Stimulated activated CD8-positive, alpha-beta memory T cell treated with anti-CD3 and anti-CD28 coated beads, Interleukin-12 subunit alpha, Interleukin-12 subunit beta, amount 100 ng/mL, for 1 hour (primary cell): ENCODE results near the gene RGS9.
A peak's percentile ranks its signal among the peaks of the same experiment; 100 is the strongest.
"Not testable (repeated sequence)": the region's sequence is repeated elsewhere in the genome, so short reads cannot be mapped to it uniquely, and the experiment has no call there.

ENCODE experiments used
- DNase-seq: peaks from one replicate; pipeline ENCODE4 v3.0.0-alpha.2; 2020; ENCODE audit warnings: low read depth

RGS9 gene

DNA sequence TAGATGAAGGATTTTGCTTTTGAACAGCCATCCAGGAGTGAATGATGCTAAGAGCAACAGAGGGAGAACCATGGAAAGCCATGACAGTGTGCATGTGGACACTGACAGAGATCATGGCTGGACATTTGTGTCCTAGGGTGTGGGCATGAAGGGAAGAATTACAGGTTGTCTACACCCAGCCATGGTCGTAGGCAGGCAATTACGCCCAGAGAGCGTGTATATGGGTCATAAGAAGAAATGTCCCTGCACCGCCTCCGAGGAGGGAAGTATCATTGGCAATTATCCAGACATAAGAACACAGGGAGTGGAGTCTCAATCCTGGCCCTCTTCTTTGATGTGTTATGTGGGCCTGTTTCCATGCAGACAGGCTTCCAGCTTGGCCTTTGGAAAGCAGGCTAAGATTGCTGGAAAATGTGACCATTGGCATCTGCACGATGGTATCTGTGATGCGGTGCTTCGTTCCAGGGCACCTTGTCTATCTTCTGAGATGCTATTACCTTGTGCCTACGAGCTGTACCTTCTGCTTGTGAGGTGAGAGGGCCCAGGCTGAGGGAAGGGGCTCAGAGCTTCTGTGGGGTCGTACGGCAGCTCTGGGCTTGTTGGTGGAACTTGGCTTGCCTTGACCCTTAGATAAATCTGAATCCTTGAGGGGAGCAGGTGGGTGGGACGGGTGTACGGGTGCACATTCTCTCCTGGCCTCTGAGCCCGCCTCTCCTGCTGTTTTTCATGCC is 19.8 kb downstream of the RGS9 start:
- DNase-seq: no peak

DNA sequence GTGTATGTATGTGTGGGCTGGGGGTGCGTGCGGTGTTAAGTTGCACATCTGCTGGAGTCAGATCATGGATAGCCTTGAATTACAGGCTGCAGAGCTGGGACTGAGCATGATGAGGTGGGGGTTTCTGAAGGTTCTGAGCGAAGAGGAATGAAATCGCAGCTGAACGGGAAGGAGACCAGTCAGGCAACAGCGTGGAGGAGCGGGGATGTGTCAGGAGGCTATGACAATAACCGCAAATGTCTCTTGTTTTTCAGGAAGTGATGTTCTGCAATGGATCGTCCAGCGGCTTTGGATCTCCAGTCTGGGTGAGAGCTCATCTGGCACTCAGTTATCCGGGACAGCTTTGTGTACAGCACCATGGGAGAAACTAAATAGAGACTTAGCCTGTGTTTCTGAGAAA is 20.9 kb downstream of the RGS9 start:
- no peak for DNase-seq

DNA sequence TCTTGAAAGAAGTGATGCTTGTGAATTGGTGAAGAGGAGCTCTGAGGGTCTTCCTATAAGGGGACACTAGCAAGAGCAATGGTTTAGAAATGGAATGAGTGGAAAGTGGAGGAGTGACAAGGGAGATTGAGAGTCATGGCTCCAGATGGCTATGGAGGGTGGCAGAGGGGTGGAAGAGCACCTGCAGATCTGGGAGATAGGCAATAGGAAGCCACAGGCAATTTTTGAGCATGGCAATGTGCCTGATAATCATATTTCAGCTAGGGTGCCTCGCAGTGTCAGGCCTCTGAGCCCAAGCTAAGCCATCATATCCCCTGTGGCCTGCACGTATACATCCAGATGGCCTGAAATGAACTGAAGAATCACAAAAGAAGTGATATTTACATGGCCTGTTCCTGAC is 21.5 kb downstream of the RGS9 start:
- DNase-seq: no peak

DNA sequence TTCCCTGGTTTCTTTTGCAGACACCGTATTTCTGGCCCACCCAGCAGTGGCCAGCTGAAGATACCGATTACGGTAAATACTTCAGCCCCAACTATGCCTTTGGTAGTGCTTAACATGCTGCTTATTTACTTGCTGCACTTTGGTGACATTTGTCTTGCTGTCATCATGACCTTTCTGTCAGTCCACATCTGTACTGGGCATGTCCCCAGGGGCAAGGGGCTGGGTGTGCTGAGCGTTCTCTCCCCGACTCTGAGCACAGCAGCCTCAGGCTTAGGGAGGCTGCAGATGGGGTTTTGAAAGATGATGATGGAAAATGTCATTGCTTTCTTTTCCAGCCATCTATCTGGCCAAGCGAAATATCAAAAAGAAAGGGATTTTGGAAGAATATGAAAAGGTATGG is 23.3 kb downstream of the RGS9 start:
- no peak for DNase-seq

DNA sequence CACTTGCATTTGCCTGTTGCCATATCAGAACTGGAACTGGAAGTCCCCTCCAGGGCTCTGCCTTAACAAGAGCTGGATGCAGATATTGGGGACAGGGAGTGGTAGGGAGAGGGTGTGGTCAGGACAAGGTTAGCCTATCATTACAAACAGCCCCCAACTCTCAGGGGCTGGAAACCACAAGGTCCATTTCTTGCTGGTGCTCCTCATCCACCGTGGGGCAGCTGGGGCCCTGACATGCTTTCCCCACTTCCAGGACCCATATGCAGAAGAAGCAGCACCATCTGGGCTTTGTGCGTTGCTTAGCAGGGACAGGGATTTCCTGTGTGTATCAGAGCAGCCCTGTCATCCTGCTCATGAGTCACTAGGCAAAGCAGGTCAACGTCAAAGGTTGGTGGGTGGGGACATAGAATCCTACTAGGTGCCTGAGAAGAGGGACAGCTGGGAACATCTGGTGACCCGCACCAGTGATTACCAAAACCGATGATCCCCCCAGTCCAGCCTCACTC is 26.9 kb downstream of the RGS9 start:
- DNase-seq: peak; percentile 17

DNA sequence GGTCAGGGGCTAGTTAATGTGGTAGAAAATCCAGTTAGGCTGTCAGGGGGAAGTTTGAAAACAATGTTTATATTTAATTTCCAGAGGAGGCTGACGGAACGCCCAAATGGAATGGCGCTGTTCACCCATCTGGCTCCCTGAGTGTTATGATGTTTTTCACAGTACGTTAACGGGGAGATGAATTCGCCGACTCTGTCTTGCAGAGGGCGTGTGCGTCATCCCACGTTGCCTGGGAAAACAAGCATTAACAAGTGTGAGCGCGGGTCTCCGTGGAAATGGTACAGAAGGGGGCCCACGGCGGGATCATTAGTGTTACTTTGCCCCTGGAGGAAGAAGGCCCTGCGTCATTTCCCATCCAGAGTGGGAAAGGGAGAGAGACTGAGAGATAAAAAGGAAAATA is 29.6 kb downstream of the RGS9 start:
- no peak for DNase-seq

DNA sequence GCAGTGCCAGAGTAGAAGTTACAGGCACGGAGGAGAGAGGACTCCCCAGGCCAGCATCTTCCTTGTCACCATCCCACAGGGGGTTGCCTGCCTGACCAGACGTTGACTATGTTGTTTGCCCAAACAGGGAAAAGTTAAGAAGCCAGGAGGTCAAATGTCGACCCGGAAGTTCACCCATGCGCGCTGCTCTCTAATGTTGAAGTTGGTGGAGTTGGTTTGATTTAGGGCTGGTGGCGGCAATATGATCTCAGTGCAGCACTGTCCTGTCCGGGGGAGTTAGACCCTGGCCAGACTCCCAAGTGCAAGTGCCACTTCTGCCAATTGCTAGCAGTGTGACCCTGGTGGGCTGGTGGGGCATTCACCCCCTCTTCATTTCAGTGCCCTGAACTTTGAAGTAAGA is 30.4 kb downstream of the RGS9 start:
- no peak for DNase-seq

DNA sequence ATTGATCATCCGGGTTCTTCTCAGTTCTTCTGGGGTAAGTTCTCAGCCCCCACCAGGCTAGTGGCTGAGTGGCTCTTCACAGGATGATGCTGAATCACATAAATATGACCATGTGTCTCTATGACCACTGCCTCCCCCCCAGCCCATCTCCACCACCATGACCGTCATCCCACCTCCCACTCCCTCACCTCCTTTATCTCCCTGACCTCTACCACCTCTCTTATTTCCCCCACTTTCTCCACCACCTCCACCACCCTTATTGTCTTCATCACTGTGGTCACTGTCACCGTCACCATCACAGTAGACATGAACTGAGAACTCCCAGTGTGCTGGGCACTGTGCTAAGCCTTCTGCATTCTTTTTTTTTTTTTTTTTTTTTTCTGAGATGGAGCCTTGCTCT is 32.5 kb downstream of the RGS9 start:
- no peak for DNase-seq

DNA sequence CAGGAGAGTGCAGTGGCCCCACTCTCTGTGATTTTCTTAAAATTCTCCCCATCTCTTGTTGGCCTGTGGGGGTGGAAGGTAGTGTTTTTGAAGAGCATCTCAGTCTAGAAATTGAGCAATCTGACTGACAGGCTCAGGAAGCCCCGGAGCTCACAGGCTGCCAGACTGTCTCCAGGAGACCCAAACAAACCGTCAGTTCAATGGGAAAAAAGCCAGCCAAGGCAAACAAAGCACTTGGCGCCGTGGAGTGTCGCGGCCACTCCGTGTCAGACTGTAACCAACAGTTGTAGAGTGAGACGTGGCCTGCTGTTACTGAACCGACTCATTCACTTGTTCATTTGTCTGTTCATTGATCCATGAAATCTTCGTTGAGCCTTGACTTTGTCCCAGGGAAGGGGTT is 33.7 kb downstream of the RGS9 start:
- no peak for DNase-seq

DNA sequence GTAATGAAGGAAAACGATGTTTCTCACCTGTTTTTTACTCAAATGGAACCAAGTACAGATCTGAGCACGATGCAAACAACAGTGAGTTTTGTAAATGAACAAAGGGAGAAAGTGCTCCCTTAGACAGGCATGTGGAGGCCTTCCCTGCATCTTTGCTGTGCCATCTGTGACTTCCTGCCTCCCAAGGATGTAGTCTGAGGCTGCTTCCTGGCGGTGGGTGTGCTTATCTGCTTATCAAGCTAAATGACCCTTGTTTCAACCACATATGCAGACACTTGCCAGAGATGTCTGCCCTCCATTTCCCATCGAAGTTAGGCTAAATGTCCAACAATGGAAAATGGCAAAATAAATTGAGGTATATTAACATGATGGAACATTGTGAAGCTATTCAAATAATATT is 34.6 kb downstream of the RGS9 start:
- DNase-seq: no peak

DNA sequence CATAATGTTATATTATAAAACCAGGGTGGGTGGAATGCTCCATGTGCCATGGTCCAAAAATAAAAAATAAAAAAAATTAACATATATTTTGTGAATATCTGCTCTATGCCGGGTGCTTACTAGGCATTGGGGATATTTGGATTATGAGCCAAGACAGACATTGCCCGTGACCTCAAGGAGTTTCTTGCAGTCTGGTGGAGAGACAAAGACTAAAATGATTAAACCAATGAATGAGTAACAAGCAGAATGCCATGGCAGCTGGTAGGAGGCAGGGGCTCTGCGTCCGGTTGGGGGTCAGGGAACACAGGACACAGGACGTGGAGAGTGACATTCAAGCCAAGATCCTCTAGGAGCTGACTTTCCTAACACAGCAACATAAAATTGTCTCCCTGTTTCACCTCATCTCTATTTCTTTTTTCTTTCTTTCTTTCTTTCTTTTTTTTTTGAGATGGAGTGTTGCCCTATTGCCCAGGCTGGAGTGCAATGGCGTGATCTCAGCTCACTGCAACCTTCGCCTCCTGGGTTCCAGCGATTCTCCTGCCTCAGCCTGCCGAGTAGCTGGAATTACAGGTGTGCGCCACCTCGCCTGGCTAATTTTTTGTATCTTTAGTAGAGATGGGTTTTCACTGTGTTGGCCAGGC is 35.4 kb downstream of the RGS9 start:
- DNase-seq: no peak

DNA sequence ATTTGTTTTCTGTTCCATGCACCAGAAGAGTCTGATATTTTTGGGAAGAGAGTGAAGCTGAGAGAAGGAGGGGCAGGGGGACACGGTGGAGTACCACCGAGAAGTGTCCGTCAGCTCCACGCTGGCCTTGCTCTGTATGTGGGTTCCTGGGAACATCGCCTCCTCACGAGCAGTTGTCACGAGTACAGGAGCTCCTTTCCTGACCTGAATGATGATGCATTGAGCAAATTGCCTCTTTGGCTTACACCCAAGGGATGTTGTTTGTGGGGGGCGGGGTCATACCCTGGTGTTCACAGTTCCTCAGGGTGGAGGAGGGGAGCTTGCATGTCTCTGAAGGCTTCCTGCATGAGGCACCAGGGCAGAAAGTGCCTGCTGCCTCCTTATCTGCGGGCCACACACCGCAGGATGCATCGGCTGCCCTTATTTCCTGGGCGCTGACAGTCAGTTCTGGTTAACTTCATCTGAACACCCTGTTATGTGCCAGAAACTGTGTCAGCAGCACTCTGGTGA is 36.2 kb downstream of the RGS9 start:
- DNase-seq: peak; percentile 51

DNA sequence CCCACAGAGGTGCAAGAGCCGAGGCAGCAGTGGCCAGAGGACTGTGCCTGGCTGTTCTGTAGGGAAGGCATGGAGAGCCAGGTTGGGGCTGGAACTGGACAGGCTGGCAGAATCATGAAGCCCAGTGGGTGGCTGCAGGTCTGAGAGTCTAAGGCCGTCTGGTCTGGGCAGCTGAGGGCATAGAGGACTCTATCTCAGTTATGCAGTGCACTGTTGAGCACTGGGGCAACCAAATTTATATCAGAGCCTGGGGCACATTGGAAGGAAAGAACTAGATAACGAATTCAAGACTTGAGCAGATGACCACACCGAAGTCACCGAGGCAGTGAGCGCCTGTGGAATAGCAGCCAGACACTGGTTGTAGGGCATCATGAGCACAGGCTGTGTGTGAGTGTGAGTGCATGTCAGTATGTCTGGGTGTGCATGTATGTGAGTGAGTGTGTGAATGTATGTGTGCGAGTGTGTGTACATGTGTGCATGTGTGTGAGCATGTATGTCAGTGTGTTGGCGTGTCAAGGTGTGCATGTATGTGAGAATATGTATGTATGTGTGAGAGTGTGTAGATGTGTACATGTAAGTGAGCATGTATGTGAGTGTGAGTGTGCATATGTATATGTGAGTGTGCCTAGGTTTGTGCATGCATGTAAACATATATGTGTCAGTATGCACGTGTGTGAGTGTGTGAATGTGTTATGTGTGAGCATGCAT is 37.0 kb downstream of the RGS9 start:
- no peak for DNase-seq

DNA sequence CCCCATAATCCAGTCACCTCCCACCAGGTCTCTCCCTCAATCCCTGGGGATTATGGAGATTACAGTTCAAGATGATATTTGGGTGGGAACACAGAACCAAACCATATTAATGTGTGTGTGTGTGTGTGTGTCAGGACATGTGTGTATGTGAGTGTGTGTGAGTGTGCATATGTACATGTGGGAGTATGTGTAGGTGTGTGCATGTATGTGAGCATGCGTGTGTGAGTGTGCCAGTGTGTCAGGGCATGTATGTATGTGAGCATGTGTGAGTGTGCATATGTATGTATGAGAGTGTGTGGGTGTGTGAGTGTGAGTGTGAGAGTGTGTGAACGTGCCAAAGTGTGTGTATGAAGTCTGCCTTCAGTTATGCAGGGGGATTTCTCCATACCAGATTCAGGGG is 37.8 kb downstream of the RGS9 start:
- DNase-seq: no peak

DNA sequence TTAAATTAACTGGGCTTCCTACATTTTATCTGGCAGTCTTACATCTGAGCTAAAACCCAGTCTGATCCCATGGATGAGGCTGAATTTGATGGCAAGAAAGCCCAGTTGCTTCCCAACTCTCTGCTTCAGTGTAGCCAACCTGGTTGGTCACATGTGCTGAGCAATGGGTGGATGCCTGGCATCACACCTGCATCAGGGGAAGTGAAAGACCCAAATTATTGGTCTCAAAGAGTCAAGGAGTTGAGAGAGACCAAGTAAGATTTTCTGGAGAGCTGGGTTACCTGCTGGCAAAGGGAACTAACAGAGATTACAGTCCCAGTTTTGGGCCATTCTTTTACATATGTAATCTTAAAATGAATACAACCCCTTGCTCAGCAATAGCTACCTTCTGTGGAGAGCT is 38.8 kb downstream of the RGS9 start:
- no peak for DNase-seq

DNA sequence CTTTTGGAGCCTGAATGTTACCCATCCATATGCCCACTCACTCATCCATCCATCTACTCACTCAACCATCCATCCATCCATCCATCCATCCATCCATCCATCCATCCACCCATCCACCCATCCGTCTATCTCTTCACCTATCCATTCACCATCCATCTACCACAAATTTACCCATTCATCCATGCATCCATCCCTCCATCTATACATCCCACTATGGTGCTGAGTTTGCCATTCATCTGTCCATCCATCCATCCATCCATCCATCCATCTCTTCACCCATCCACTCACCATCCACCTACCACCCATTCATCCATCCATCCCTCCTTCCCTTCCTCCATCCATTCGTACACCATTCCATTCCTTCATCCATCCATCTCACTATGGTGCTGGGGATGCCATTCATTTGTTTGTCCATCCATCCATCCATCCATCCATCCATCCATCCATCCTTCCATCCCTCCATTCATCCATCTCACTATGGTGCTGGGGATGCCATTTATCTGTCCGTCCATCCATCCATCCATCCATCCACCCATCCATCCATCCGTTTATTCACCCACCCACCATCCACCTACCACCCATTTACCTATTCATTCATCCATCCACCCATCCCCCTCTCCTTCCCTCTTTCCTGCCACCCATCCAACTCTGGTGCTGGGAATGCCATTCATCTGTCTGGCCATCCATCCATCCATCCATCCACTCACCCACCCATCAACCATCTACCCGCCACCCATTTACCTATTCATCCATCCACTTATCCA is 39.7 kb downstream of the RGS9 start:
- DNase-seq: no peak

DNA sequence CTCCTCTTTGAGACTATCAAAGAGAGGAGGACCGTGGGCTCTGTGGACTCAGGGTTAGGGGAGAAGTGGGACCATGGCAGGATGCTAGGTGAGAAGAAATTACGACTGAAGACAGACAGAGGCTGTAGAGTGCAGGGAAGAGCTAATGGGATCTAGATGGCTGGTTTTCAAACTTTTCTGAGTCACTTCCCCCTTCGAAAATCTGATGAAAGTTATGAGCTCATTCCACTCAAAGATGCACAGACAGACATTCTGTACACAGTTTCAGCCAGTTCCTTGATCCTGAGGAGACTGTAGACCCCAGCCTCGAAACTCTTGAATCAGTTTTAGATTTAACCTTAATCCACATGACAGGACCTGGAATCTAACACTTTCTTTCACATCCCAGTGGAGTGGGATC is 40.7 kb downstream of the RGS9 start:
- no peak for DNase-seq

DNA sequence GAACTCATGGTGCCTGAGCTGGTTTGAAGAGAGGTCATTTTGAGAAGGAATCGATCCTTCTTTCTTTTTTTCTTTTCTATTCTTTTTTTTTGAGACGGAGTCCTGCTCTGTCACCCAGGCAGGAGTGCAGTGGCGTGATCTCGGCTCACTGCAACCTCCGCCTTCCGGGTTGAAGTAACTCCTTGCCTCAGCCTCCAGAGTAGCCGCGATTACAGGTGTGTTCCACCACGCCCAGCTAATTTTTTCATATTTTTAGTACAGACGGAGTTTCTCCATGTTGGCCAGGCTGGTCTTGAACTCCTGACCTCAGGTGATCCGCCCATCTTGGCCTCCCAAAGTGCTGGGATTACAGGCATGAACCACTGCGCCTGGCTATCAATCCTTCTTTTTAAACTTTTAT is 43.1 kb downstream of the RGS9 start:
- DNase-seq: not testable (repeated sequence)

DNA sequence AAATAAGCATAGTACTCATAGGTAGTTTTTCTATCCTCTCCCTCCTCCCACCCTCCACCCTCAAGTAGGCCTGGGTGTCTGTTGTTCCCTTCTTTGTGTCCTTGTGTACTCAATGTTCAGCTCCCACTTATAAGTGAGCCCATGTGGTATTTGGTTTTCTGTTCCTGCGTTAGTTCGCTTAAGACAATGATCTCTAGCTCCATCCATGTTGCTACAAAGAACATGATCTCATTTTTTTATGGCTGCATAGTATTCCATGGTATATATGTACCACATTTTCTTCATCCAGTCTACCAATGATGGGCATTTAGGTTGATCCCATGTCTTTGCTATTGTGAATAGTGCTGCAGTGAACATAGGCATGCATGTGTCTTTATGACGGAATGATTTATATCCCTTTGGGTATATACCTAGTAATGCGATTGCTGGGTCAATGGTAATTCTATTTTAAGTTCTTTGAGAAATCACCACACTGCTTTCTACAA is 43.6 kb downstream of the RGS9 start:
- DNase-seq: not testable (repeated sequence)

DNA sequence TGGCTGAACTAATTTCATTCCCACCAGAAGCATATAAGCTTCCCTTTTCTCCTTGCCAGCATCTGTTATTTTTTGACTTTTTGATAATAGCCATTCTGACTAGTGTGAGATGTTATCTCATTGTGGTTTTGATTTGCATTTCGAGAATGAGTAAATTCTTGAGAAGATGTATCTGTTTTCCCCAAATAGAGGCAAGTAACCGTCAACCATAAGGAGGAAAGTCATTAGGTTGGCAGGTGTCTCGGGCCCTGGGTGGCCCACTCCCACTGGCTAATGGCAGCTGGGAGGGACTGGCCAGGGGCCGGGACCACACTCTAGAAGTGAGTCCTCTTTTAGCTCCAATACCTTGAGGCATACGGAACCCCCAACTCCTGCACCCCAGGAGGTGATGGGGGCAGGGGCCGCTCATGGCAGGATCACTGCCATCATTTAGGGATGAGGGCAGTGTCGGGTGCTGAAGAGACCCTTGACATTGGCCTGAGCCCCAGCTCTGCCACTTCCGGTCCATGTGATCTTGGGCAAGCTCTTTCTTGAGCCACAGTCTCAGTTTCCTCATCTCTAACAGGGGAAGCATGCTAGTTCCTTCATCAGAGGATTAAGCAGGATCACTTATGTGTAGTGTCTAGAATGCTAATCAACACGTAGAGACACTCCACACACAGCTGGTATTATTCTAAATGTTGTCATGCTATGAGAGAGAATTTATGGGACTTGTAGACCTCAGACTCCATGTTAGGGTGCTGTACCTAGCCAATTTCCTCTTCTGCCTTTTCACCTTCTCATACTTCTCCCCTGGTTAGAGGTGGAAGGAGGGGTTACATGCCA is 44.3 kb downstream of the RGS9 start:
- DNase-seq: no peak

DNA sequence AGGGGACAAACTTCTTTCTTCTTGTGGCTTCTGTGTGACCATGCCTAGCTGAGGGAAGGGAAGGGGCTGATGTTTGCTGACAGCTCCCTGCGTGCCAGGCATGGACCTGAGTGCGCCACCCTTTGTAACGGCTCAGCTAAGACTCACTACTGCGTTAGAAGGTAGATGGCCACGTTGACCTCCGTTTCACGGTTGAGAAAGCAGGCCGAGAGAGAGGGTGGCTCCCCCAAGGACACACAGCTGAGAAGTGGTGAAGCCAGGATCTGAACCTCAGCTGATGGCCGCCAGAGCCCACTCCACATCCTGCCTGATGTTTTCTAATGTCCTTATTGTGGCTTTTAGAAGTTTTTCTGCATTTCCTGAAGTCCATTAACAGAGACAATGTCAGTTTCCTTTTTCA is 45.1 kb downstream of the RGS9 start:
- no peak for DNase-seq
